Retinal pigment epithelial cell (primary cell): Measurements from ENCODE around the gene IFNL1.
"Not testable (repeated sequence)": the region's sequence is repeated elsewhere in the genome, so short reads cannot be mapped to it uniquely, and the experiment has no call there.

Experiments used
- DNase-seq: peaks from one replicate; pipeline ENCODE4 v3.0.0-alpha.2; 2010; ENCODE audit warnings: low read depth
- H3K4me3 ChIP-seq: 2 replicates; pipeline ENCODE4 v1.5.1; 2011; ENCODE audit warnings: mild to moderate bottlenecking, low read length, control low read depth, moderate library complexity
- TF ChIP-seq, protein P1 (sequence below): conservative IDR thresholded peaks from 2 replicates; pipeline ENCODE4 v1.5.1; 2011; ENCODE audit warnings: low read depth, low read length, control low read depth, inconsistent platforms

IFNL1 gene

GRCh38 chr19:39263912-39264305 is 32.3 kb upstream of the IFNL1 start:
- no peak overlapping the region for H3K4me3 ChIP-seq
- TF ChIP-seq, protein P1, sequence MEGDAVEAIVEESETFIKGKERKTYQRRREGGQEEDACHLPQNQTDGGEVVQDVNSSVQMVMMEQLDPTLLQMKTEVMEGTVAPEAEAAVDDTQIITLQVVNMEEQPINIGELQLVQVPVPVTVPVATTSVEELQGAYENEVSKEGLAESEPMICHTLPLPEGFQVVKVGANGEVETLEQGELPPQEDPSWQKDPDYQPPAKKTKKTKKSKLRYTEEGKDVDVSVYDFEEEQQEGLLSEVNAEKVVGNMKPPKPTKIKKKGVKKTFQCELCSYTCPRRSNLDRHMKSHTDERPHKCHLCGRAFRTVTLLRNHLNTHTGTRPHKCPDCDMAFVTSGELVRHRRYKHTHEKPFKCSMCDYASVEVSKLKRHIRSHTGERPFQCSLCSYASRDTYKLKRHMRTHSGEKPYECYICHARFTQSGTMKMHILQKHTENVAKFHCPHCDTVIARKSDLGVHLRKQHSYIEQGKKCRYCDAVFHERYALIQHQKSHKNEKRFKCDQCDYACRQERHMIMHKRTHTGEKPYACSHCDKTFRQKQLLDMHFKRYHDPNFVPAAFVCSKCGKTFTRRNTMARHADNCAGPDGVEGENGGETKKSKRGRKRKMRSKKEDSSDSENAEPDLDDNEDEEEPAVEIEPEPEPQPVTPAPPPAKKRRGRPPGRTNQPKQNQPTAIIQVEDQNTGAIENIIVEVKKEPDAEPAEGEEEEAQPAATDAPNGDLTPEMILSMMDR = no peak
- no peak for DNase-seq

DNA sequence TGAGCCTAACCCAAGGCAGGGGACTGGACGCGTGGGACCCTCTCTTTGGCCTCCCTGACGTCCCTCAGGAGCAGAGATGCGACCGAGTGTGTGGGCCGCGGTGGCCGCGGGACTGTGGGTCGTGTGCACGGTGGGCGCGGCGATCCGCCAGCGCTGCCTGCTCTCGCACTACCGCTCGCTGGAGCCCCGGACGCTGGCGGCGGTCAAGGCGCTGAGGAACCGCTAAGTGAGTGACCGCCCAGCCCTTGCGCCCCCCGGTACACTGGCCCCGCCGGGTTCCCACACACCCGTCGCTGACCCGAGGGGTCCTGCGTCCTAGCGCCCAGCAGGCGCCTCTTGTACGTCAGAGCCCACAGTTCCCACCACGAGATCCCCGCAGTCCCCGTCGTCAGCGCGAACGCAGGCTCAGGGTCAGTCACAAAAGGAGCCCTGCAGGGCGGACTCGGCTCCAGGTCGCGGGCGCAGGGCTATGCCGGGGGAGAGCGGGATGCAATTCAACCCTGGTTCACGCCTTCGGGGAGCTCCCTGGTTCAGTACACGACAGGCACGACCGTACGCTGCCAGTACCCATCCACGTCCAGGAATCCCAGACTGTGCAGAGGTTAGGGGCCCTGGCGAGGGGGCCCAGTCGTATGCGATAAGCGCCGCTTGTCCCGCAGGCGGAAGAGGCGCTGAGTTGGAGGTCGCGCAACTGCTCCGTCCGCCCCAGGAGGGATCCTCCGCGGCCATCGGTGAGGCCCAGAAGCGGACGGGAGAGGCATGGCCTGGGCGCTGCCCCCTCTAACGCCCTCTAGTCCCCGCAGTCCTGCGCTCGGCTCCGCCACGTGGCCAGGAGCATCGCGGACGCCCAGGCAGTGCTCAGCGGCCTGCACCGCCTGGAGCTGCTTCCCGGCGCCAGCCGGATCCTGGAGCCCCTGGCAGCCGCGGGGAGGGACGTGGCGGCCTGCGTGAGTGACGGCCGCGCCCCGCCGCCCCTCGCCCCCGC is 31.6 kb upstream of the IFNL1 start:
- TF ChIP-seq, protein P1 = peak; percentile 4
- H3K4me3 ChIP-seq = no peak overlapping the region
- DNase-seq = no peak

GRCh38 chr19:39265321-39265916 is 30.8 kb upstream of the IFNL1 start:
- no peak overlapping the region for H3K4me3 ChIP-seq
- DNase-seq = no peak
- TF ChIP-seq, protein P1 = no peak

DNA sequence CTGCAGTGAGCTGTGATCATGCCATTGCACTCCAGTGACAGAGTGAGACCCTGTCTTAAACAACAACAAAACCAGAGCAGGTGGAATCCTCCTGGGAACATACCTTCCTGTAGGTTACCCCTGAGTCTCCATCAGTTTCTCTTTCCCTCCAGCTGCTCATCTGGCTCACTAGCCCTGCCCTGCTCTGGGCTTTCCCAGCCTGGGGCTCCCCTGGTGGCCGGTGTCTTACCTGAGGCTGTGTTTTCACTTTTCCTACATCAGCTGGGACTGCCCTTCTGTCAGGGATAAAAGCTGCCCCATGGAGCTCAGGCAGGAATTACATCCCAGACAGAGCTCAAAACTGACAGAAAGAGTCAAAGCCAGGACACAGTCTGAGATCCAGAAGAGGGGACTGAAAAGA is 28.1 kb upstream of the IFNL1 start, which contains the start of gene IFNL2:
Gene IFNL2 (plus strand): TSS at position 312 of the 400 bp plus-strand sequence. CDS start 173 bp downstream, outside the sequence.
- not testable (repeated sequence) for H3K4me3 ChIP-seq, DNase-seq

GRCh38 chr19:39268531-39269223 is 27.5 kb upstream of the IFNL1 start:
- H3K4me3 ChIP-seq, DNase-seq: not testable (repeated sequence)

- H3K4me3 ChIP-seq, DNase-seq: not testable (repeated sequence)
These were observed 26.8 kb upstream of the IFNL1 start for GRCh38 chr19:39269369-39269768.

- TF ChIP-seq, protein P1 = no peak
- no peak for DNase-seq
- no peak overlapping the region for H3K4me3 ChIP-seq
These were observed 26.0 kb upstream of the IFNL1 start for GRCh38 chr19:39270036-39270871.

DNA sequence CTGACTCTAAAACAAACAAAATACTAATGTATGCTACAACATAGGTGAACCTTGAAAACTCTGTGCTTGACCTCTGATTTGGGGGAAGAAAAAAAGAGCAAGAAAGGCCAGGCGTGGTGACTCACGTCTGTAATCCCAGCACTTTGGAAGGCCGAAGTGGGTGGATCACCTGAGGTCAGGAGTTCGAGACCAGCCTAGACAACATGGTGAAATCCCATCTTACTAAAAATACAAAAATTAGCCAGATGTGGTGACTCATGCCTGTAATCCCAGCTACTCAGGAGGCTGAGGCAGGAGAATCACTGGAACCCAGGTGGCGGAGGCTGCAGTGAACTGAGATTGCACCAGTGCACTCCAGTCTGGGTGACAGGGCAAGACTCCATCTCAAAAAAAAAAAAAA is 22.3 kb upstream of the IFNL1 start:
- not testable (repeated sequence) for H3K4me3 ChIP-seq, DNase-seq
